NCI-H1436 treated with DMSO at 0.1 percent for 48 hours (cell line): ENCODE results near the gene RPL32.

Source experiments
- DNase-seq: peaks from one replicate; lab custom pipeline; 2025; lab: John Stamatoyannopoulos, UW

RPL32 gene

GRCh38 chr3:12832350-12833221 is 8.8 kb downstream of the RPL32 start:
- DNase-seq = no peak

- peak; percentile 45 for DNase-seq
Measured at GRCh38 chr3:12831301-12831866, 10.0 kb downstream of the RPL32 start.

GRCh38 chr3:12830785-12831156 is 10.6 kb downstream of the RPL32 start:
- DNase-seq = no peak

- no peak for DNase-seq
Measured at GRCh38 chr3:12829886-12830784, 11.2 kb downstream of the RPL32 start.

GRCh38 chr3:12829404-12829803 is 12.0 kb downstream of the RPL32 start:
- DNase-seq = no peak

GRCh38 chr3:12828751-12829150 is 12.6 kb downstream of the RPL32 start:
- no peak for DNase-seq

GRCh38 chr3:12825156-12825555 is 16.2 kb downstream of the RPL32 start:
- DNase-seq = no peak

- DNase-seq = no peak
Measured at GRCh38 chr3:12824299-12824698, 17.1 kb downstream of the RPL32 start.

- DNase-seq = no peak
Measured at GRCh38 chr3:12822725-12823373, 18.5 kb downstream of the RPL32 start.

GRCh38 chr3:12818773-12819172 is 22.6 kb downstream of the RPL32 start:
- DNase-seq = no peak

GRCh38 chr3:12818273-12818672 is 23.1 kb downstream of the RPL32 start:
- DNase-seq = no peak

- DNase-seq = no peak
Measured at GRCh38 chr3:12817343-12817710, 24.0 kb downstream of the RPL32 start.

- no peak for DNase-seq
Measured at GRCh38 chr3:12816521-12817342, 24.6 kb downstream of the RPL32 start.

GRCh38 chr3:12815719-12816118 is 25.6 kb downstream of the RPL32 start:
- DNase-seq = no peak

GRCh38 chr3:12815078-12815477 is 26.3 kb downstream of the RPL32 start:
- DNase-seq = no peak

GRCh38 chr3:12813967-12814366 is 27.4 kb downstream of the RPL32 start:
- no peak for DNase-seq

GRCh38 chr3:12812812-12813211 is 28.6 kb downstream of the RPL32 start:
- DNase-seq = no peak

GRCh38 chr3:12810961-12811360 is 30.4 kb downstream of the RPL32 start:
- DNase-seq = no peak

- DNase-seq = no peak
Measured at GRCh38 chr3:12810013-12810780, 31.2 kb downstream of the RPL32 start.

- no peak for DNase-seq
Measured at GRCh38 chr3:12809435-12809834, 31.9 kb downstream of the RPL32 start.

GRCh38 chr3:12809001-12809400 is 32.4 kb downstream of the RPL32 start:
- no peak for DNase-seq
